GM04503 (cell line): Measurements from ENCODE around the gene RNF38.
"Not testable (repeated sequence)": the region's sequence is repeated elsewhere in the genome, so short reads cannot be mapped to it uniquely, and the experiment has no call there.

Experiments used
- DNase-seq: peaks from one replicate; pipeline ENCODE4 v3.0.0-alpha.2; 2012; ENCODE audit warnings: low read depth

RNF38 gene

DNA sequence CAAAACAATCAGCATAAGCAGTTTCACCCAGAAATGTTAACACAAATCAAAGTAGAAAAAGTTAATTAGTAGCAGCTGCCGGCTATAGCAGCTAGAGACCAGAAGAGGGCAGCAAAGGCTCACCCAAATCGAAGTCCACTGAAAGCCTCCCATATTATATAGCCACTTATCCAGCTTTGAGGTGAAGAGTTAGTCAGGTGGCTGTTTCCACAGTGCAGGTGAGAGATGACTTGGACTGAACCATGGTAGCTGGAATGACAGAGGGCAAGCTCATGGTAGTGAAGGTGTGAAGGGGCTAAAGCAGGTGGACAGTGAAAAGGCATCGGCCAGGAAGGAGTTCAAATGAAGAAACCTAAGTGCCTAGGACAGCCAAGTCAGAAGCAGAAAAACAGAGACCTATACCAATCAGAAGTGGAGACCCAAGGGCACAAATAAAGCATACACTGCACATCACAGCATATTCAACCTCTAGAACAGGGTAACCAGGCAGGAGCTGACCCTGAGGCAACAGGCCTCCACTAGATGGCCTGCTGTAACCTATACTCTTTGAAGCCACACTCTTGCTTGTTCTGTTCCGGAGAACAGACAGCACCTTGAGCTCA is 7.2 kb upstream of the RNF38 start:
- DNase-seq: no peak

GRCh38 chr9:36402536-36402935 is 2.5 kb upstream of the RNF38 start:
- DNase-seq: no peak

- no peak for DNase-seq
These were observed 1.9 kb upstream of the RNF38 start for GRCh38 chr9:36401897-36402480.

GRCh38 chr9:36401164-36401740 is 1.2 kb upstream of the RNF38 start:
- no peak for DNase-seq

- DNase-seq: no peak
These were observed 479 bp upstream of the RNF38 start for GRCh38 chr9:36400332-36401163.

DNA sequence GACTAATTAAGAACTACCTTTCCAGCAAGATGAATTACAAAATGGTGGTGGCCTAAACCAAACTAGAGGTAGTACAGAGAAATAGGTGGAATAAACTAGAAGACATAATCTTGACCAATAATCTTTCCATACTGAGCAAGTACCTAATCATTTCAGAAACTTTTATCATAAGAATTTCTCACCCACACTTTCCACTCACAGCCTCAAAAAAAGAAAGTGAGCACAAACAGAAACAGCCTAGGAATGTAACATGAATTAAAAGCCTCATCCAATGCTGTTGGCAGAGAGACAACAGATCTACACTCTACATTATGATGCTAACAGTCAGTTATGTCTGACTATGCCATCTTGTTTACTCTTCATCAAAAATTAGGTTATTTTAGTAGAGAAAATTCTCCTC is 1.3 kb downstream of the RNF38 start:
- peak; percentile 68 for DNase-seq

DNA sequence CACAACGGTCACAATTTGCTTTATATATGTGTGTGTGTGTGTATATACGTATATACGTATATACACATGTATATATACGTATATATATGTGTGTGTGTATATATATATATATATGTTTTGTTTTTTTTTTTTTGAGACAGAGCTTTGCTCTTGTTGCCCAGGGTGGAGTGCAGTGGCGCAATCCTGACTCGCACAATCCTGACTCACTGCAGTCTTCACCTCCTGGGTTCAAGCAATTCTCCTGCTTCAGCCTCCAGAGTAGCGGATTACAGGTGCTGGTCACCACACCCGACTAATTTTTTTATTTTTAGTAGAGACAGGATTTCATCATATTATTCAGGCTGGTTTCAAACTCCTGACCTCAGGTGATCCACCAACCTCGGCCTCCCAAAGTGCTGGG is 3.1 kb downstream of the RNF38 start:
- no peak for DNase-seq

GRCh38 chr9:36392489-36392888 is 7.6 kb downstream of the RNF38 start:
- no peak for DNase-seq

DNA sequence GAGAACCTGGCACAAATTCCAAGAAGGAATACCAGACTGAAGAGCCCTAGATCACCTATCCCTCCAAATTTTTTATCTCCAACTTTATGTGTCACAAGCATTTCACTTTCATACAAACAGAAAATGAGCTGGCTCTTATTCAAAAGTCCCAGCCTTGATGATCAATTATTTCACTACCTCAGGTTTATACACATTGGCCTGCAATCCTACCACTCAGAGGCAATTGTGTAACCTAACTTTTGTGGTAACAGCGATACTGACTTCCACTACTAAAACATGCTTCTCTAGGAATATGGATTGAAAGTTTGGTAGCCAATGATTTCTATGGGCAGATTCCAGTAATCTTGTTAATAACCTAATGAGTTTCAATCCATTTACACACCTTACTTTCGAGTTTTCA is 10.5 kb downstream of the RNF38 start:
- no peak for DNase-seq

GRCh38 chr9:36386396-36386965 is 13.6 kb downstream of the RNF38 start:
- not testable (repeated sequence) for DNase-seq

- DNase-seq: no peak
These were observed 17.6 kb downstream of the RNF38 start for GRCh38 chr9:36382484-36382883.

DNA sequence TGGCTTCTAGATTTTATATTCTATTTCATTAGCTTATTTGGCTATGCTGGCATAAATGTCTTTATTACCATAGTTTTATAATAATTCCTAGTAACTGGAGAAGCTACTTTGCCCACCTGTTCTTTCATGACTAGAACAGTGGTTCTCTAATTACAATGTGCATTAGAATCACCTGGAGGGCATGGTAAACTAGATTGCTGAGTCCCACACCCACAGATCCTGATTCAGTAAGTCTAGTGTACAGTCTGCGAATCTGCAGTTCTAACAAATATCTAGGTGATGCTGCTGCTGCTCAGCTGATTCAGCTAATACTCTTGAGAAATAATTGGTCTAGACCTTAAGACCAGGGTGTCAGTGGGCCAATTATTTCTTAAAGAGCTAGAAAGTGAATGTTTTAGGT is 35.5 kb downstream of the RNF38 start:
- DNase-seq: no peak

DNA sequence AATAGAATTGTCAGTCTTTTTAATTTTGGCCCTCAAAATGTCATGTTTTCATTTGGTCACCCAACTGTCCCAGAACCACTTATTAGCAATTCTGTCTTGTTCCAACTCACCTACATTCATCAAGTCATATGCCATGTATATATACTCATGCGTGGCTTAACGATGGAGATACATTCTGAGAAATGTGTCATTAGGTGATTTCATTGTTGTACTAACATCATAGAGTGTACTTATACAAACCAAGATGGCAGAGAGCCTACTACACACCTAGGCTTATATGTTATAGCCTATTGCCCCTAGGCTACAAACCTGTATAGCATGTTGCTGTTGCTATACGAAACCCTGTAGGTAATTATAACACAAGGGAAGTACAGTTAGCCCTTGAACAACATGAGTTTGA is 36.6 kb downstream of the RNF38 start:
- no peak for DNase-seq

DNA sequence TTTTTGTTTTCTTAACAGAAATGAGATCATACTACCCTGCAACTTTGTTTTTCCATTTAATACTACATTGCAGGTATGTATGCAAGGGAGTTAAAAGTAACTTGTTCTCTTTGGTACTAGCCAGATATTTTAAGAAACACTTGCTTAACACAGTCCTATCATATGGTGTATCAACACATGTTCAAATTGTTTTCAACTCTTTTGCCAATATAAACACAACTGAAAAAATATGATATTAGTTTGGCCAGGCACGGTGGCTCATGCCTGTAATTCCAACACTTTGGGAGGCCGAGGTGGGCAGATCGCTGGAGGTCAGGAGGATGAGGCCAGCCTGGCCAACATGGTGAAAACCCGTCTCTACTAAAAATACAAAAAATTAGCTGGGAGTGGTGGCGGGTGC is 41.6 kb downstream of the RNF38 start:
- DNase-seq: no peak

DNA sequence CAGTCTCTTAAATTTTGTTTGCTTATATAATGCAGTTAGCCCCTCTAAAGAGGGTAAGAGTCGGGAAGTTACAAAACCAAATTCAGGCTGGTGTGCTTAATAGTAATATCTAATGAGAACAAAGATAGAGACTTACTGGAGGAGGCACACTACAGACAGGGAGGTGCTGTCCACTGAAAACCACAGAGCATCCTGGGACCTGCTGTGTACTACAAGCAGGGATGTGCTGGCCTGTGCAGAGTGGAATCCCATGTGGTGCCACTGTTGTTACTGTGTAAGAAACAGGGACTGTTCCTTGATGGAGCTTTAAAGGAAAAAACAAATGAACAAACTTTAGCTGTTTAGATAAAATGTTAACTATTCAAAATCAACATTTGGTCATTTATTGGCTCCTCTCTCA is 42.4 kb downstream of the RNF38 start:
- no peak for DNase-seq

DNA sequence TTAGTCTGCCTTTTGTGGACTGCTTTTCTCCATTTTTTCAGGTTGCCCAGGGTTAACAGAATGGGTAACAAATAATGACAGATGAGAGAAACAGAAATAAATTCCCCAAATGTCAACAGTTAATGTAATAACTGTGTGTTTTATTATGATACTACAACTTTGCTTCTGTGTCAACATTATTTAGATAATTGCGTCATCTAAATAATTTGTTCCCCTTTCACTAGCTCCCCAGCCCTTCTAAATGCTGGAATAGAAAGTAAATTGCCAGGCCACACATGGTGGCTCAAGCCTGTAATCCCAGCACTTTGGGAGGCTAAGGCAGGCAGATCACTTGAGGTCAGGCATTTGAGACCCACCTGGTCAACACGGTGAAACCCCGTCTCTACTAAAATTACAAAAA is 53.5 kb downstream of the RNF38 start:
- no peak for DNase-seq

DNA sequence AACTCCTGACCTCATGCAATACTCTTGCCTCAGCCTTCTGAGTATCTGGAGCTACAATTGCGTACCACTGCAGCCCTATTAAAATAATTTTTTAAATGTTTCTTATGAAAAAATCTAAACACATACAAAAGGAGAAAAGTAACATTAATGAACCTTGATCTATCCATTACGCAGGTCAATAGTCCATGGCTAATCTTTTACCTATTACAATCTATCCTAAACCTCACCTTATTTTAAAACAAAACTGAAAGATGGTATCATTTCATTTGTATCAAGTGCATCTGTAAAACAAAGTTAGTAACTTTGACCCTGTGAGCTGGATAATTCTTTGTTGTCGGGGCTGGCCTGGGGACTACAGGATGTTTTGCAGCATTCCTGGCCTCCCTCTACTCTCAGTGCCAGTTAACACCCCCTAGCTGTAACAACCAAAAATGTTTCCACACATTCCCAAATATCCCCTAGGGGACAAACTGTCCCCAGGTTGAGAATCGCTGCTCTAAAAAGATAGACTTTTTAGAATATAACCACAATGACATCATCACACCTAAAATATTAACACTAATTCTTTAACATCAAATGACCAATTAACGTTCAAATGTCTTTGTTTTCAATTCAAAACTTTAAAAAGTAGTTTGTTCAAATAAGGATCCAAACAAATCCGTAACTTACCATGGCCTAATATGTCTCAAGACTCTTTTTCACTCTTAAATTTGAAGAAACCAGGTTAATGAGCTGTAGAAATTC is 54.8 kb downstream of the RNF38 start:
- DNase-seq: no peak

GRCh38 chr9:36341936-36342577 is 58.0 kb downstream of the RNF38 start:
- no peak for DNase-seq

DNA sequence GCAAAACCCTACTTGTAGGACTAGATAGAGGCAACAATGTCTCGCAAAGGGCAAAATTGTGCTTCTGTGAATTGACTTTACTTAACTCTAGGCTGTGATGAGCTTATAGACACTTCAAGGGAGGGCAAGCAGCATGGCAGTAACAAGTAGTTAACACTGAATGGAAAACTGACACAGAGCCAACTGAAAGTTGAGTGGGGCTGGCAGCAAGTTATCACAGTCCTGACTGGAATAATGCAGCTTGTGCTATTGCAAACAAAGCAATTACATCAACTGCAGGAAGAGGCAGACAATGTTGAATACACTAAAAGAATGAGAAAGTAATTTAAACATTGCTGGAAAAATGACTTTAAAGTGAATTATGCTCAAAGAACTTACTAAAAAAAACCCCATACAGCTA is 62.2 kb downstream of the RNF38 start:
- no peak for DNase-seq

DNA sequence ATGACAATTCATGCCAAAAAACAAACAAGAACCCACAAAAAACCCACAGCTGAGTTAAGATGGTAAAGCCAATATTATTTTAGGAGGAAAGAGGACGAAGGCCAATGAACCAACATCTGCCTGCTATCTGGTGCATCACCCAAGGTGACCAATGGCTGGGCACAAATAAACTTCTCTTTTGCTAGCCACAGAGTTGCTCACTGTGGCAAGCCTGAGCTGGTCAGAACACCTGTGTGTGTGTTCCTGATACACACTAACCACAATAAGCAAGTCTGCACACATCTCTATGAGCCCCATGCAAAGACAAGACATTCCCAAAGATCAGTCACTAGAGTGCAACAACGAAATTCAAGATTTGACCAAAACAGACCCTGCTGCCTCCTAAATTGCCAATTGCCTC is 63.1 kb downstream of the RNF38 start:
- no peak for DNase-seq

DNA sequence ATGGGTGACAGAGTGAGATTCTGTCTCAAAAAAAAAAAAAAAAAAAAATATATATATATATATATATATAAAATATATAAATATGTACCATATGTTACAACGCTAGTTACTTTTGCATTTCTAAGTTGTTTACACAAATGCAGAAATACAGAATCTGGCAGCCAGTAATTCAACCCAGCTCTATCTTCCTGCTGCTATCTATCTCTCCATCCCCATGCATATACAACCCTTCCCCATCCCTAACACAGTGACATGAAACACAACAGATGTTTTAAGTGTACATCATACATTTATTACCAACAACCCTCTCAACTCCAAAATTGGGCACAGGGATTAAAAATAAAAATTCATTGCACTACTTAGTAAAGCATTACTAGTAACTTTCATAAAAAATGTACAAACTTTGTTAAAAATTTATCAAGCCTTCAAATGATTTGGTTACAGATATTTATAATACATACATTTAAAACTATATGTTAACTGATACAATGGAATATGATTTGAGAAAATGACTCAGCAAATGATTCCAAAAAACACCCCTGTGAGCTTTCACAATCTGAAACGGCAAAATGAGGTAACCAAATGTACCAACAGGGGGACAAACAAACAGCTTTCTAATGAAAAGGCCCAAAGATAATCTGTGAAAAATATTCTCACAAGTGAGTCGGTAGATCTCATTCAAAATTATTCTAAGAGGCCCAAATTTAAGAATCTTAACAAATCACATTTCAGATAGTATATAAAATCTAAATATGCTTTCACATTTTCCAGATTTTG is 63.8 kb downstream of the RNF38 start:
- DNase-seq: no peak
